GM18909 (cell line): ENCODE results near the gene RSPH1.

ENCODE experiments used
- ATAC-seq: cut with Tn5 transposase; IDR thresholded peaks from one replicate; pipeline ENCODE4 v1.9.1; 2021; ENCODE audit warnings: mild to moderate bottlenecking; ENCODE audit not compliant: unreplicated experiment, poor library complexity

The RSPH1 gene

GRCh38 chr21:42492201-42492600, 3.8 kb downstream of the RSPH1 start:
- ATAC-seq = no peak

- ATAC-seq = no peak
Measured at GRCh38 chr21:42491328-42491727, 4.7 kb downstream of the RSPH1 start.

GRCh38 chr21:42490720-42491119, 5.3 kb downstream of the RSPH1 start:
- ATAC-seq = no peak

GRCh38 chr21:42489991-42490390, 6.0 kb downstream of the RSPH1 start:
- no peak for ATAC-seq

GRCh38 chr21:42489006-42489563, 6.9 kb downstream of the RSPH1 start:
- ATAC-seq = no peak

- ATAC-seq = no peak
Measured at GRCh38 chr21:42486531-42486930, 9.5 kb downstream of the RSPH1 start.

- ATAC-seq = no peak
Measured at GRCh38 chr21:42486072-42486471, 10.0 kb downstream of the RSPH1 start.

GRCh38 chr21:42484966-42485365, 11.1 kb downstream of the RSPH1 start:
- no peak for ATAC-seq

GRCh38 chr21:42481169-42481568, 14.9 kb downstream of the RSPH1 start:
- no peak for ATAC-seq

- ATAC-seq = no peak
Measured at GRCh38 chr21:42480736-42481135, 15.3 kb downstream of the RSPH1 start.

- ATAC-seq = no peak
Measured at GRCh38 chr21:42479582-42479981, 16.4 kb downstream of the RSPH1 start.

- ATAC-seq = peak; percentile 55
Measured at GRCh38 chr21:42478504-42478903, 17.5 kb downstream of the RSPH1 start.

GRCh38 chr21:42476388-42477331, 19.4 kb downstream of the RSPH1 start:
- ATAC-seq = no peak

- ATAC-seq = no peak
Measured at GRCh38 chr21:42475526-42476387, 20.3 kb downstream of the RSPH1 start.

GRCh38 chr21:42475036-42475435, 21.0 kb downstream of the RSPH1 start:
- ATAC-seq = no peak

GRCh38 chr21:42474043-42474831, 21.8 kb downstream of the RSPH1 start:
- peak; percentile 55 for ATAC-seq

- ATAC-seq = no peak
Measured at GRCh38 chr21:42473498-42474042, 22.5 kb downstream of the RSPH1 start.

- no peak for ATAC-seq
Measured at GRCh38 chr21:42472521-42472920, 23.5 kb downstream of the RSPH1 start.

- no peak for ATAC-seq
Measured at GRCh38 chr21:42471716-42472330, 24.2 kb downstream of the RSPH1 start.
